Globus pallidus (tissue), 1 donor: ENCODE data around the gene HIBADH.

Source experiments
- DNase-seq: peaks from one replicate; pipeline ENCODE4 v3.0.0-alpha.2; 2015; ENCODE audit warnings: low spot score

The HIBADH gene

DNA sequence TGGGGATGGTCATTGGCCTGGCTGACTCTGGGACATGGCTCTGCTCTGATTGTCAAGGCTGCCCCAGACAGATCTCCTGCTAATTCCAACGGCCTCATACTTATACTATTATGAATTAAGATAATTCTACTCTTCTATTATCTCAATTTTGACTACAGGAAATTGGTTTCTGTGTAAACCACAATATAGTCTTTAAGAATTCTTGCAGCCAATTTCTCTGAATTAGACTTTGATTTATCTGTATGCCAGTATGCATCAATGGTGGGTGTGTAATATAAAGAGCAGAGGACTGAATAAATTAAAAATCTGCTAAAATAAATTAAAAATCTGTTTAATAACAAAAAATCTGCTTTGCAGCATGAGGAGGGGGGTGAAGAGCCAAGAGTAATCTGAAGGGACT, 27.0 kb downstream of the HIBADH start:
- no peak for DNase-seq

GRCh38 chr7:27634671-27635493, 27.8 kb downstream of the HIBADH start:
- no peak for DNase-seq

- DNase-seq: no peak
These were observed 29.6 kb downstream of the HIBADH start for GRCh38 chr7:27633062-27633461.

DNA sequence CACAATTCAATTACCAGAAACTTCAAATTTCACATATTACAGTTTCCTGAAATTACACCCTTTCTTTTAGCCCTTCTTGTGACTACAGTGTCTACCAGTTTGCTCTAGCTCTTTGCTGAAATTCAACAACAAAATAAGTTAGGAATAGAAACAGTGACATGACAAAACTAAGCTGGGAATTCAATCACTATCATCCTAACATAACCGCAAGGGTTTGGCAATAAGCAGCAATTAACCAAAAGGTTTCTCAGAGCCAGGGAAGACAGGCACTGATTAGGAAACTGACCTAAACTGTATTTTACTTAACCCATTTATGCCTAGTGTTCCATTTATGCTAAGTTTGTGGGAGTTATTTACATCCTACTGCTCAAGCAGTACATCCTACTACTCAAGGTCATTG, 31.3 kb downstream of the HIBADH start:
- no peak for DNase-seq

- DNase-seq: no peak
These were observed 35.5 kb downstream of the HIBADH start for GRCh38 chr7:27627146-27627545.

DNA sequence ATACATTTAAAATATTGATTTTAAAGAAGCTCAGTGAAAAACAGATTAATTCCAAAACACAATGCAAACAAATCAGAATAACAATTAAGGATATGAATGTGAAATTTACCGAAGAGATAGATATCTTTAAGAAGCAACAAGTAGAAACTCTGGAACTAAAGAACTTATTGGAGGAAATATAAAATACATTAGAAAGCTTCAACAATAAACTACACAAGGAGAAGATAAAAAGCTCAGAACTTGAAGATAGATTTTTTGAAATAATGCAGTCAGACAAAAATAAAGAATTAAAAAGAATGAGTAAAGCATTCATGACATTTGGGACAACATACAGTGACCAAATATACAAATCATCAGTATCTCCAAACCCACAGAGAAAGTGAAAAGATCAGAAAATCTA, 43.2 kb downstream of the HIBADH start:
- no peak for DNase-seq

GRCh38 chr7:27617651-27618381, 44.9 kb downstream of the HIBADH start:
- DNase-seq: no peak

DNA sequence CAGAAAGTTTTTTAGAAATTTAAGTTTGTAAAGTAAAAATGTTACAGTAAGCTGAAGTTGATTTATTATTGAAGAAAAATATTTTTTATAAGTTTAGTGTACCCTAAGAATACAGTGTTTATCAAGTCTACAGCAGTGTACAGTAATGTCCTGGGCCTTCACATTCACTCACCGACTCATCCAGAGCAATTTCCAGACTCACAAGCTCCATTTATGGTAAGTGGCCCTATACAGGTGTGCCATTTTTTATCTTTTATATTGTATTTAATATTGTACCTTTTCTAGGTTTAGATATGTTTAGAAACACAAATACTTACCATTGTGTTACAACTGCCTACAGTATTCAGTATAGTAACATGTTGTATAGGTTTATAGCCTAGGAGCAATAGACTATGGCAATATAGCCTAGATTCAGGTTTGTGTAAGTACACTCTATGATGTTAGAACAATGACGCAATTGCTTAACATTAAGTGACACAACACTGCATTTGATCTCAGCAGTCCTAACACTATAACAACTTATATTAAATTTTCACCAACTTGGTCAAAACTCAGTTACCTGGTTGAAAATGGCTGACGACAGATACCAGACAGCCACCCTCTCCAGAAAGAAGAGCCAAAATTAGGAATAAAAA, 45.7 kb downstream of the HIBADH start:
- no peak for DNase-seq

DNA sequence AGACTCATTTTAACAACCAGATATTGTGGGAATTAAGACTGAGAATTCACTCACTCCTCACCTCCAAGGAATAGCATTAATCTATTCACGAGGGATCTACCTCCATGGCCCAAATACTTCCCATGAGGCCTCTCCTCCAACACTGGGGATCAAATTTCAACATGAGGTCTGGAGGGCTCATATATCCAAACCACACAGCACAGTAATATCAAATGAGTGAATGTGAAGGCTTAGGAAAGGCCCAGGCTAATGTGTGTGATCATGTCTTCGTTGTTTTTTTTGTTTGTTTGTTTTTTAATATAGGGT, 46.5 kb downstream of the HIBADH start:
- no peak for DNase-seq

- DNase-seq: no peak
These were observed 47.1 kb downstream of the HIBADH start for GRCh38 chr7:27615420-27616185.

GRCh38 chr7:27614095-27614494, 48.6 kb downstream of the HIBADH start:
- no peak for DNase-seq

GRCh38 chr7:27611059-27611458, 51.6 kb downstream of the HIBADH start:
- no peak for DNase-seq

DNA sequence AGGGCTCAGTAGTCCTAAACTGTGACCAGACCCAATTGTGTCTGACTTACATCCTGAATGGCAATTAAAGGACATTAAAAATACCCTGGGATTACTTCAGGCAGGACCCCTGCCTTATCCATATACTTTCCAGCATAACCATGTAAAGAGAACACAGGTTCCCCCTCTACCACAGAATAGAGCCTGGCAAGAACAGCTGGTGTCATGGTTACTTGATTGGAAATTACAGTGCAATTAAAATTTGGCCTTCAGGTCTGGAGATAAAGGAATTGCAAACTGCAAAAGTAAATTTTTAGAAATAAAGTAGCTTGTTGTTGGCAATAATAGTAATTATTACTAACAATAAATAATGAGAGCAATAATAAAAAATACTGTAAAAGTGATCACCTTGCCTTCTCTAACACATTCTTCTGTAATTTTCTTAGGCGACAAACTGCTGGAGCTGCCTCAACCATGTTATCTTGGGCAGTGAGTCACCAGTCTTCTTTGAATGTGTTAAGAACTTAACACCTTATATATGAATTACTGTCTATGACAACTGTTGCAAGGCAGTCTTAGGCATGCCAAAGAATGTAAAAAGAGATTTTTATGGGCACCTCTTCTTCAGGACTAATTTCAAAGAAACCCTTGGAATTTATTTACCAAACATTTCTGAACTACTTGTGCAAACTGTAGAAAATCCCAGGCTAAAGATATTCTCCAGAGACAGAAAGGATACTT, 53.7 kb downstream of the HIBADH start:
- DNase-seq: no peak

DNA sequence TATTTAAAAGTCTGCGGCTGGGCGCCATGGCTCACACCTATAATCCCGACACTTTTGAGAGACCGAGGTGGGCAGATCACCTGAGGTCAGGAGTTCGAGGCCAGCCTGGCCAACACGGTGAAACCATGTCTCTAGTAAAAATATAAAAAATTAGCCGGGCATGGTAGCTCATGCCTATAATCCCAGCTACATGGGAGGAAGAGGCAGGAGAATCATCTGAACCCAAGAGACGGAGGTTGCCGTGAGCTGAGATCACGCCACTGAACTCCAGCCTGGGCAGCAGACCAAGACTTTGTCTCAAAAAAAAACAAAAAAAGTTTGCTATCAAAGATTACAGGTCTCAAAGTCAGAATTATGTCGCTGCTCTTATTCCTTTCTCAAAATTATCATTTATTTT, 55.5 kb downstream of the HIBADH start:
- no peak for DNase-seq

GRCh38 chr7:27606270-27607209, 56.1 kb downstream of the HIBADH start:
- no peak for DNase-seq

- DNase-seq: no peak
These were observed 56.9 kb downstream of the HIBADH start for GRCh38 chr7:27605689-27606269.

DNA sequence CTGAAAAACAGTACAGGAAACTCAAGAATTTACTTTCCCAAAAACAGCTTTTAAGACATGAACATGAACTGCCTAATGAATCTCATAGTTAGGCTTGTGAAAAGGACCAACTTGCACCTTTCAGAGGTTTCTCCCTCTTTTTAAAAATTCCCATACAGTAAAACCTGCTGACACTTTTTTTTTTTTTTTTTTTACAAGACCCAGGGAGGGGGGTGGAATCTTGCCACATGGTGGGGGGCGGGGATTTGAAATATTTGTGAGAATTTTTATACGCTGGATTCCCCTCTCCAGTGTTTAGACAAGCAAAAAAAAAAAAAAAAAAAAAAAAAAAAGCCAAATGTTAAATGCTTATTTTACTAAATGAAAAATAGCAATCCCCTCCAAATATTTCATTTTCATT, 57.4 kb downstream of the HIBADH start:
- no peak for DNase-seq

- DNase-seq: no peak
These were observed 58.9 kb downstream of the HIBADH start for GRCh38 chr7:27603813-27604212.

DNA sequence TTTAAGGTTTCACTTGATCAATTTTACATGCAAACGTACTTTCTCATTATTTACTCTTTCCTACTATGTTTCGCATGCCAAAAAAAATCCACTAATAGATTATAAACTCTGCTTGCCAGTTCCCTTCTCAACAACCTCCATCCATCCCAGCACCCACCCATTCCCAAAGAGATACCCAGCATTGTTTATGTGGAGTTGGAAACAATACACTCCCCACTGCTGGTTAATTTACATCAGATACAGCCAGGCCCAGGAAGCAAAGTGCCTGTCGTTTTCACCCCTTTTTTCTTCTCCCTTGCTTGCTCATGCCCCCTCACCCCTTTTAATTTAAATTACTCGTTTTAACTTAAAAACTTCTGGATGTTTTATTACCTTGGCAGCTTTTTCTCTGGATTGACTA, 59.9 kb downstream of the HIBADH start:
- no peak for DNase-seq

- no peak for DNase-seq
These were observed 61.5 kb downstream of the HIBADH start for GRCh38 chr7:27601217-27601616.
